Measurements from ENCODE around the gene PTPRN.
A peak's percentile ranks its signal among the peaks of the same experiment; 100 is the strongest.

The PTPRN gene

GRCh38 chr2:219274361-219274921, 34.8 kb downstream of the PTPRN start:
- TF ChIP-seq RAD21 (IDR thresholded peaks at IDR 0.05; ENCODE audit: low read depth) (no peak; the same call in 1 of the 2 replicates), CREB1 (IDR thresholded peaks at IDR 0.05; ENCODE audit: low read depth) (no peak), REST (IDR thresholded peaks at IDR 0.05; ENCODE audit: low read depth) (no peak; the same call in 1 of the 2 replicates), TAF1 (IDR thresholded peaks at IDR 0.05; ENCODE audit: low read depth) (no peak), CEBPB (IDR thresholded peaks at IDR 0.05) (peak; percentile 2; the same call in 1 of the 2 replicates), EP300 (IDR thresholded peaks at IDR 0.05; ENCODE audit: borderline replicate concordance) (peak; percentile 90), ZBTB7A (IDR thresholded peaks at IDR 0.05; ENCODE audit: low read depth) (no peak), USF1 (IDR thresholded peaks at IDR 0.05) (no peak), TCF12 (IDR thresholded peaks at IDR 0.05; ENCODE audit: low read depth) (peak; percentile 79), FOXM1 (IDR thresholded peaks at IDR 0.05; ENCODE audit: borderline replicate concordance, low read depth) (peak; percentile 64), TEAD4 (IDR thresholded peaks at IDR 0.05) (peak; percentile 91), YY1 (IDR thresholded peaks at IDR 0.05; ENCODE audit: low read depth) (no peak), EGR1 (IDR thresholded peaks at IDR 0.05) (no peak), NFIC (IDR thresholded peaks at IDR 0.05) (peak; percentile 68), MAX (IDR thresholded peaks at IDR 0.05) (peak; percentile 47; the same call in 1 of the 2 replicates)

- peak; percentile 94 for TF ChIP-seq EP300 (IDR thresholded peaks at IDR 0.05; ENCODE audit: borderline replicate concordance)
- no peak for TF ChIP-seq CEBPB (IDR thresholded peaks at IDR 0.05)
- no peak; the same call in 1 of the 2 replicates for TF ChIP-seq RAD21 (IDR thresholded peaks at IDR 0.05; ENCODE audit: low read depth)
- TF ChIP-seq TAF1 (IDR thresholded peaks at IDR 0.05; ENCODE audit: low read depth), result no peak
- TF ChIP-seq TCF12 (IDR thresholded peaks at IDR 0.05; ENCODE audit: low read depth), result peak; percentile 88
- TF ChIP-seq ZBTB7A (IDR thresholded peaks at IDR 0.05; ENCODE audit: low read depth), result no peak
- peak; percentile 76 for TF ChIP-seq FOXM1 (IDR thresholded peaks at IDR 0.05; ENCODE audit: borderline replicate concordance, low read depth)
- TF ChIP-seq TEAD4 (IDR thresholded peaks at IDR 0.05), result peak; percentile 81
- no peak for TF ChIP-seq EGR1 (IDR thresholded peaks at IDR 0.05)
- no peak for TF ChIP-seq REST (IDR thresholded peaks at IDR 0.05; ENCODE audit: low read depth)
- TF ChIP-seq MAX (IDR thresholded peaks at IDR 0.05), result no peak
- no peak for TF ChIP-seq USF1 (IDR thresholded peaks at IDR 0.05)
- TF ChIP-seq NFIC (IDR thresholded peaks at IDR 0.05), result peak; percentile 82
- no peak for TF ChIP-seq CREB1 (IDR thresholded peaks at IDR 0.05; ENCODE audit: low read depth)
- TF ChIP-seq YY1 (IDR thresholded peaks at IDR 0.05; ENCODE audit: low read depth), result no peak
Observed at GRCh38 chr2:219273937-219274336, 35.3 kb downstream of the PTPRN start.

- TF ChIP-seq MAX (IDR thresholded peaks at IDR 0.05) (no peak), TCF12 (IDR thresholded peaks at IDR 0.05; ENCODE audit: low read depth) (no peak)
Observed at GRCh38 chr2:219272995-219273394, 36.2 kb downstream of the PTPRN start.

GRCh38 chr2:219272356-219272755, 36.8 kb downstream of the PTPRN start:
- TF ChIP-seq YY1 (IDR thresholded peaks at IDR 0.05; ENCODE audit: low read depth) (no peak), TEAD4 (IDR thresholded peaks at IDR 0.05) (no peak), REST (IDR thresholded peaks at IDR 0.05; ENCODE audit: low read depth) (no peak), FOXM1 (IDR thresholded peaks at IDR 0.05; ENCODE audit: borderline replicate concordance, low read depth) (no peak), TCF12 (IDR thresholded peaks at IDR 0.05; ENCODE audit: low read depth) (no peak), EGR1 (IDR thresholded peaks at IDR 0.05) (no peak), USF1 (IDR thresholded peaks at IDR 0.05) (no peak), MAX (IDR thresholded peaks at IDR 0.05) (no peak), ZBTB7A (IDR thresholded peaks at IDR 0.05; ENCODE audit: low read depth) (no peak)
